A549 treated with AZD9567 at 1 μM for 4 hours (cell line): Measurements from ENCODE around the gene SNAP47. TPM values are rescaled to one million over a fixed set of nuclear protein-coding genes. Genes with fewer than 3 reads are reported as not detected.

Source experiments
- total RNA-seq: library from RNA; stranded (reverse); fragments of 200-300 nt; extraction: Qiagen RNA extraction; gene quantifications from 5 replicates; pipeline ENCODE4 v1.2.3, GENCODE V29; 2022; ENCODE audit not compliant: insufficient read depth

SNAP47 gene
- total RNA-seq: 28.2 to 34.0 TPM (median 30.4 TPM) in 5 replicates

GRCh38 chr1:227734856-227735538, at the start of gene SNAP47, which contains the start of gene JMJD4:
TSS of gene SNAP47 (plus strand) at chr1:227735435. CDS start at chr1:227747737, 12,302 bp downstream.
TSS of gene JMJD4 (minus strand) at chr1:227735302. CDS start at chr1:227735273, 29 bp downstream.

GRCh38 chr1:227815468-227816409, 80.5 kb downstream of the SNAP47 start, which contains the start of gene PRSS38:
TSS of gene PRSS38 (plus strand) at chr1:227815675. CDS start at chr1:227815717, 42 bp downstream.

Other genes starting within 250 kb of the SNAP47 start
- 0.68 to 1.6 TPM (median 1.4 TPM) in 5 replicates for gene ZNF678, start 171.9 kb upstream of the SNAP47 start, total RNA-seq
- gene JMJD4, start 133 bp upstream of the SNAP47 start, total RNA-seq: 21.9 to 32.3 TPM (median 31.7 TPM) in 5 replicates
- gene PRSS38, start 80.2 kb downstream of the SNAP47 start, total RNA-seq: not detected in 5 replicates
- 7.2 to 11.4 TPM (median 10.6 TPM) in 5 replicates for gene WNT9A, start 212.5 kb downstream of the SNAP47 start, total RNA-seq